ENCODE measurements around the gene NKAIN2. TPM values are rescaled to one million over a fixed set of nuclear protein-coding genes. Genes with fewer than 3 reads are reported as not detected.

Gene NKAIN2
- total RNA-seq, 6 experiments from 2014 or later = not detected

- DNase-seq = no peak
- Mint-ChIP-seq H3K27me3 (ENCODE audit: insufficient read depth) (peaks cover 2% of the 10 kb centered on the region; the same call in 1 of the 2 replicates), H3K4me1 (ENCODE audit: low read depth) (no peaks in the 10 kb centered on the region), H3K9me3 (peaks cover 54% of the 10 kb centered on the region), H3K4me3 (no peak overlapping the region), H3K36me3 (ENCODE audit: low read depth) (no peaks in the 10 kb centered on the region; the same call in 1 of the 2 replicates), H3K27ac (no peak overlapping the region)
- TF ChIP-seq, protein P1, sequence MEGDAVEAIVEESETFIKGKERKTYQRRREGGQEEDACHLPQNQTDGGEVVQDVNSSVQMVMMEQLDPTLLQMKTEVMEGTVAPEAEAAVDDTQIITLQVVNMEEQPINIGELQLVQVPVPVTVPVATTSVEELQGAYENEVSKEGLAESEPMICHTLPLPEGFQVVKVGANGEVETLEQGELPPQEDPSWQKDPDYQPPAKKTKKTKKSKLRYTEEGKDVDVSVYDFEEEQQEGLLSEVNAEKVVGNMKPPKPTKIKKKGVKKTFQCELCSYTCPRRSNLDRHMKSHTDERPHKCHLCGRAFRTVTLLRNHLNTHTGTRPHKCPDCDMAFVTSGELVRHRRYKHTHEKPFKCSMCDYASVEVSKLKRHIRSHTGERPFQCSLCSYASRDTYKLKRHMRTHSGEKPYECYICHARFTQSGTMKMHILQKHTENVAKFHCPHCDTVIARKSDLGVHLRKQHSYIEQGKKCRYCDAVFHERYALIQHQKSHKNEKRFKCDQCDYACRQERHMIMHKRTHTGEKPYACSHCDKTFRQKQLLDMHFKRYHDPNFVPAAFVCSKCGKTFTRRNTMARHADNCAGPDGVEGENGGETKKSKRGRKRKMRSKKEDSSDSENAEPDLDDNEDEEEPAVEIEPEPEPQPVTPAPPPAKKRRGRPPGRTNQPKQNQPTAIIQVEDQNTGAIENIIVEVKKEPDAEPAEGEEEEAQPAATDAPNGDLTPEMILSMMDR (IDR thresholded peaks at IDR 0.05) = no peak
Observed at GRCh38 chr6:124303971-124304370, 500.3 kb downstream of the NKAIN2 start.

- H3K27me3 Mint-ChIP-seq (ENCODE audit: insufficient read depth) = no peaks in the 10 kb centered on the region
- peaks cover 39% of the 10 kb centered on the region for H3K9me3 Mint-ChIP-seq
- no peaks in the 10 kb centered on the region for H3K4me1 Mint-ChIP-seq (ENCODE audit: low read depth)
- DNase-seq = no peak
- H3K4me3 Mint-ChIP-seq = no peak overlapping the region
- TF ChIP-seq, protein P1 (IDR thresholded peaks at IDR 0.05) = no peak
- H3K36me3 Mint-ChIP-seq (ENCODE audit: low read depth) = no peaks in the 10 kb centered on the region
- H3K27ac Mint-ChIP-seq = no peak overlapping the region
Observed at GRCh38 chr6:124310139-124310538, 506.5 kb downstream of the NKAIN2 start.

GRCh38 chr6:124319410-124319809 lies 515.7 kb downstream of the NKAIN2 start:
- no peaks in the 10 kb centered on the region for H3K27me3 Mint-ChIP-seq (ENCODE audit: insufficient read depth)
- TF ChIP-seq, protein P1 (IDR thresholded peaks at IDR 0.05) = no peak
- H3K9me3 Mint-ChIP-seq = peaks cover 5% of the 10 kb centered on the region
- DNase-seq = no peak
- H3K27ac Mint-ChIP-seq = no peak overlapping the region
- H3K4me3 Mint-ChIP-seq = no peak overlapping the region
- no peaks in the 10 kb centered on the region for H3K36me3 Mint-ChIP-seq (ENCODE audit: low read depth)
- H3K4me1 Mint-ChIP-seq (ENCODE audit: low read depth) = no peaks in the 10 kb centered on the region

DNA sequence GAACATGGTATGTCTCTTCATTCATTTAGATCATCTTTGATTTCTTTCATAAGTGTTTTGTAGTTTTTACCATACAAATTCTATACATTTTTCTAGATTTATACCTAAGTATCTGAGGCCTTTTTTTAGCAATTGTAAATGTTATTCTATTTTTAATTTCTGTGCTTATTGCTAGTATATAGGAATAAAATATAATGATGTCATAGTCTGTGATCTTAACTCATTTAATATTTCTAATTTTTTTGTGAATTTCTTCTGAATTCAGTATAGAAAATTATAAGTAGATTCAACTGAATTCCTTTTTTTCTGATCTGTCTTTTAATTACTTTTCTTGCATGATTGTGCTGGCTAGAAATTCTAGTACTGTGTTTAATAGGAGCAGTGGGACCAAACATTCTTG lies 520.6 kb downstream of the NKAIN2 start:
- Mint-ChIP-seq H3K9me3 (peaks cover 18% of the 10 kb centered on the region), H3K36me3 (ENCODE audit: low read depth) (no peaks in the 10 kb centered on the region), H3K27ac (no peak overlapping the region), H3K4me1 (ENCODE audit: low read depth) (no peaks in the 10 kb centered on the region), H3K27me3 (ENCODE audit: insufficient read depth) (no peaks in the 10 kb centered on the region), H3K4me3 (no peak overlapping the region)
- TF ChIP-seq, protein P1 (IDR thresholded peaks at IDR 0.05) = no peak
- no peak for DNase-seq

DNA sequence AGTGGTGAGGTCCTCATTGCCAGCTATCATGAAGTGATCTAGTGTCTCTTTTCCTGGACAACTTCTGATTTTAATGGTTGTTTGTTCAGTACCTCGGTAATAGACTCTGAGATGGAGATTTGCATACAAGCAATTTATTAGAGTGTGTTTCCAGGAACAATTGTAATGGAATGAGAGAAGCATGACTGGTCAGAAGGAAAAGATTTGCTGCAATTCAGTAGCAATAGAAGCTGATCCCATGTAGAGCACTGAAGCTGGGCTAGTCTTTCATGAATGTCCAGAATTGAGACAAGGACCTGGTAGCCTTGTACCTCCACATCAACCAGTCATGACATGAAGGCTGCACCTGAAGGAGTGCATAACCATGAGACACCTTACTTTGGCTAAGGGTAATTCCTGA lies 526.5 kb downstream of the NKAIN2 start:
- Mint-ChIP-seq H3K27ac (no peak overlapping the region), H3K4me3 (no peak overlapping the region), H3K27me3 (ENCODE audit: insufficient read depth) (no peaks in the 10 kb centered on the region), H3K9me3 (peaks cover 46% of the 10 kb centered on the region), H3K4me1 (ENCODE audit: low read depth) (no peaks in the 10 kb centered on the region), H3K36me3 (ENCODE audit: low read depth) (no peaks in the 10 kb centered on the region)
- DNase-seq = no peak
- TF ChIP-seq, protein P1 (IDR thresholded peaks at IDR 0.05) = no peak

- H3K9me3 Mint-ChIP-seq = peaks cover 45% of the 10 kb centered on the region
- TF ChIP-seq, protein P1 (IDR thresholded peaks at IDR 0.05) = no peak
- no peak for DNase-seq
- H3K4me1 Mint-ChIP-seq (ENCODE audit: low read depth) = no peaks in the 10 kb centered on the region
- no peaks in the 10 kb centered on the region for H3K36me3 Mint-ChIP-seq (ENCODE audit: low read depth)
- no peak overlapping the region for H3K27ac Mint-ChIP-seq
- no peaks in the 10 kb centered on the region for H3K27me3 Mint-ChIP-seq (ENCODE audit: insufficient read depth)
- no peak overlapping the region for H3K4me3 Mint-ChIP-seq
Observed at GRCh38 chr6:124334359-124334758, 530.7 kb downstream of the NKAIN2 start.
